Measurements from ENCODE around the gene ATF6.

ATF6 gene

GRCh38 chr1:162007466-162007865 is 241.3 kb downstream of the ATF6 start:
- TF ChIP-seq CTCF (IDR thresholded peaks at IDR 0.05; ENCODE audit: low read length, missing control alignments): no peak
- no peak overlapping the region for H3K4me3 ChIP-seq (replicated peaks; ENCODE audit: low read depth, low read length)
- DNase-seq (ENCODE audit: low read depth): no peak

DNA sequence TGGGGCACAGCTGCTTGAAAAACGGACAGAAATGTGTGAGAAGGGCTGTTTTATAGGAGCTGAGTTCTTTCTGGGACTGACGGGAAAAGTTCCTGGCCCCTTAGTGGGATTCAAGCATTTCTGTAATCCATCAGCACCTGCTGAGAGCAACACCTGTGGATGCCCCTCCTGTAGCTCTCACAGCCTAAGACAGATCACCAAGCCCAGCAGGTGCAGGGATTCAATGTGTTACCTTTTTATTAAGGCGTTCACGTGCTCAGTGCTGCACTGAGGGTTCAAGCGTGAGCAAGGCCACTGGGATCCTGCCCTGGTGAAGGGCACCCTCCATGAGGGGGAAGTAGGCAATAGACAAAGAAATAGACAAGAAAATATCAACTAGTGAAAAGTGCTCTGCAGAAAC is 242.7 kb downstream of the ATF6 start:
- no peak overlapping the region for H3K4me3 ChIP-seq (replicated peaks; ENCODE audit: low read depth, low read length)
- DNase-seq (ENCODE audit: low read depth): no peak
- TF ChIP-seq CTCF (IDR thresholded peaks at IDR 0.05; ENCODE audit: low read length, missing control alignments): no peak

GRCh38 chr1:162009501-162010174 is 243.5 kb downstream of the ATF6 start:
- no peak for DNase-seq (ENCODE audit: low read depth)
- no peak for TF ChIP-seq CTCF (IDR thresholded peaks at IDR 0.05; ENCODE audit: low read length, missing control alignments)
- no peak overlapping the region for H3K4me3 ChIP-seq (replicated peaks; ENCODE audit: low read depth, low read length)

- no peak for TF ChIP-seq CTCF (IDR thresholded peaks at IDR 0.05; ENCODE audit: low read length, missing control alignments)
- no peak overlapping the region for H3K4me3 ChIP-seq (replicated peaks; ENCODE audit: low read depth, low read length)
- DNase-seq (ENCODE audit: low read depth): no peak
These were observed 244.0 kb downstream of the ATF6 start for GRCh38 chr1:162010175-162010506.

DNA sequence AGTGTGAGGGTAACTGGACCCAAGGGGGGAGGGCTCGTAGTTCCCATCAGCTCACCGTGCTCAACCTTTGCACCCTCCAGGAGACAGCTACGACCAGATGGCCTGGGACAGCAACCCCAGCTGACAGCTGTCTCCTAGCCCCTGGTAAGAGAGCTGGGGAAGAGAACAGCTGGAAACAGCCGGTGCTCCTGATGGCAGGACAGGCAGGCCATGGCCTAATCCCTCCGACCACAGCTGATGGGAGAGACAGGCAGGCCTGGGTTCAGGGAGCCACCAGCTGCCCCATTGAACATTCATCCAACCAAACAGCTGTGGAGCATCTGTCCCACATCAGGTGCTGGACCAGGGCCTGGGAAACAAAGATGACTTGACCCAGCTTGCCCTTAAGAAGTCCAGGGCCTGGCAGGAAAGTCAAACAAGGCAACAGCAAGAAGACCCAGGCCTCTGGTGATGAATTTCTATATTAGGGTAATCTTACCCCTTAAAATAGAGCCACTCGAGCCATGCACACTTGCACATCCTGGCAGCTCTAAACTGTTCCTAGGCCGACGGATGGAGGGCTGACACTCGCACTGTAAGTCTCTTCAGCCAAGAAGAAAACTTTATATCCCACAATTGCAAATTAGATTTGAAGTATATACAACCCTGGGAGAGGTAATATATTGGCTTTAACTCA is 245.4 kb downstream of the ATF6 start:
- DNase-seq (ENCODE audit: low read depth): no peak
- no peak overlapping the region for H3K4me3 ChIP-seq (replicated peaks; ENCODE audit: low read depth, low read length)
- no peak for TF ChIP-seq CTCF (IDR thresholded peaks at IDR 0.05; ENCODE audit: low read length, missing control alignments)

- no peak for TF ChIP-seq CTCF (IDR thresholded peaks at IDR 0.05; ENCODE audit: low read length, missing control alignments)
- no peak for DNase-seq (ENCODE audit: low read depth)
- no peak overlapping the region for H3K4me3 ChIP-seq (replicated peaks; ENCODE audit: low read depth, low read length)
These were observed 247.2 kb downstream of the ATF6 start for GRCh38 chr1:162013289-162013688.

All from fibroblast of pulmonary artery (primary cell).